AG10803 (cell line): Measurements from ENCODE around the gene PLSCR4.
"Not testable (repeated sequence)": the region's sequence is repeated elsewhere in the genome, so short reads cannot be mapped to it uniquely, and the experiment has no call there.

ENCODE experiments used
- DNase-seq: peaks from one replicate; pipeline ENCODE4 v3.0.0; 2010; ENCODE audit warnings: low read depth
- H3K4me3 ChIP-seq: 2 replicates; pipeline ENCODE4 v1.5.1; 2011; ENCODE audit warnings: mild to moderate bottlenecking, low read length, control low read depth
- CTCF ChIP-seq: conservative IDR thresholded peaks from 2 replicates; pipeline ENCODE4 v1.5.1; 2011; ENCODE audit warnings: mild to moderate bottlenecking, low read length, control low read depth, inconsistent platforms

PLSCR4 gene

DNA sequence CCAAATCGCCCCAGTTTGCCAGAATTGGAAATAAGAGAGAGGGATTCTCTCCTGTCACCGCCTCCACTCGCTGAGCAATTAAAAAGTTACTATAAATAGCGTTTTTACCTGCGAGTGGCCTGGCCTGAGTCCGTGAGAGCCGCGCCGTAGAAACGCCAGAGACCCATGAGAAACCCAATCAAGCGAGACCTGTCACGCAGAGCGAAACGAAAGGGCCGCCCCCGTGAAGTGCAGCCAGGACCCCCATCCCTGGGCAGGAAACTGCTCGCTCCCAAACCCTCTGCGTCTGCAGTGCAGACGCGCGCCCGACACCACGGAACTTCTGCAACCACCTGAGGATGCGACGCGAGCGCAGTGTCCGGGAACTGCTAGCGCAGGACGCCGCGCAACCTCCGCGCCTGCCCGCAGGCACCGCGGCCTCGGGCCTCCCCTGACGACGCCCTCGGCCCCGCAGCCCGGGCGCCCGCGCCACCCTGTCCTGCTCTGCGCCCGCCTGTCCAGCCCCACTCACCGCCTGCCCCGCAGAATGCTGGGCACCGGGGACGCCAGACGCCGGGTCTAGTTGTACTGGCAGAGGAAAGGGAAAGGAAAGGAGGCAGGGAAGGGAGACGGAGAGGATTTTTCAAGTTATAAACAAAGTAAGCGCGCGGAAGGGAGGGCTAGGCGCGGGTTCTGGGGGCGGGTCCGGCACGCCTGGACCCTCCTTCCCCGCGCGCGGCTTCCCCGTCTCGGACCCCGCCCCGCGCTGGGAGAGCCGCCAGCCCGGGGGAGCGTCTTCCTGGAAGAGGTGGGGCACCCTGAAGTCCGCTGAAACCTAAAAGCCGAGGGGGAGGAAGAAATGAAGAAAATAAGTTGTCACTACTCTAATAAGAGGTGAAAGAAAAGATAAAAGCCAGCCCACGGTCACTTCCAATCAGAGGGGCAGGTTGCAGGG is at the start of gene PLSCR4:
Gene PLSCR4 (minus strand): TSS at position 657 of the 934 bp plus-strand sequence. CDS start 29,034 bp downstream, outside the sequence.
- TF ChIP-seq CTCF: no peak
- peak within 1 kb of the TSS; percentile 78 for H3K4me3 ChIP-seq
- peak; percentile 80 for DNase-seq

DNA sequence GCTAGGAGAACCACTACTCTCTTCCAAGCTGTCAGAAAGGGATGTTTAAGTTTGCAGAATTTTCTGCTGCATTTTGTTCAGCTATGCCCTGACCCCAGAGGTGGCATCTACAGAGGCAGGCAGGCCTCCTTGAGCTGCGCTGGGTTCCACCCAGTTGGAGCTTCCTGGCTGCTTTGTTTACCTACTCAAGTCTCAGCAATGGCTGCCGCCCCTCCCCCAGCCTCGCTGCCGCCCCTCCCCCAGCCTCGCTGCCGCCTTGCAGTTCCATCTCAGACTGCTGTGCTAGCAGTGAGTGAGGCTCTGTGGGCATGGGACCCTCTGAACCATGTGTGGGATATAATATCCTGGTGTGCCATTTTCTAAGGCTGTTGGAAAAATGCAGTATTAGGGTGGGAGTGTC is 42.5 kb upstream of the PLSCR4 start:
- not testable (repeated sequence) for DNase-seq, H3K4me3 ChIP-seq

DNA sequence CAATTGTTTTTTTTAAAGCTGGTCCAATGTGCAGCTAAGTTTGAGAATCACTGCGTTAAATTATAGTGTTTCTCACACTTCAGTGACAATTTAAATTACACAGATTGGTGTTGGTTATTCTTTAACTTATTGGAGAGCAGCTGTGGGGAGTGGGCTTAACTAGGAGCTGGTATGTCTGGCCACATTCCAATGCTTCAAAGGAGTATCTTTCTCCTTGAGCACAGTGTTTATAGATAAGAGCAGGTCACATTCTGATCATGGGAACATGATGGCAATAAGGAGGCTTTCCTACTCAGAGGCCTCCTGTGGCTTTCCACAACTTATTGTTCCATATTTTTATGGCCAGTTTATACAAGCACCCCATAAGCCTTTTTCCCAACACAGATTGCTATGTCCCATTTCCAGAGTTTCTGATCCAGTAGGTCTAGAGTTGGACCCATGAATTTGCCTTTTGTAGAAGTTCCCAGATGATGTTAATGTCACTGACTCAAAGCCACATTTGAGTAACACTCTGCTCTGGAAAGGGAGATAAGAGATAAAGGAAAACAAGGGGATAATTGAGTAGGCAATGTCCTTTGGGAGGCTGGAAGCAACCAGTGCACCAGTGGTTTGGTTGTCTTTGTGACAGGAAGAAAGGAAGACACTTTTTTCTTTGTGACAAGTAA is 33.0 kb upstream of the PLSCR4 start:
- DNase-seq: no peak
- no peak overlapping the region for H3K4me3 ChIP-seq
- TF ChIP-seq CTCF: no peak

GRCh38 chr3:146280864-146281263 is 30.0 kb upstream of the PLSCR4 start:
- DNase-seq: peak; percentile 92
- TF ChIP-seq CTCF: no peak
- no peak overlapping the region for H3K4me3 ChIP-seq

GRCh38 chr3:146279951-146280350 is 29.0 kb upstream of the PLSCR4 start:
- no peak for DNase-seq
- H3K4me3 ChIP-seq: no peak overlapping the region
- TF ChIP-seq CTCF: no peak

DNA sequence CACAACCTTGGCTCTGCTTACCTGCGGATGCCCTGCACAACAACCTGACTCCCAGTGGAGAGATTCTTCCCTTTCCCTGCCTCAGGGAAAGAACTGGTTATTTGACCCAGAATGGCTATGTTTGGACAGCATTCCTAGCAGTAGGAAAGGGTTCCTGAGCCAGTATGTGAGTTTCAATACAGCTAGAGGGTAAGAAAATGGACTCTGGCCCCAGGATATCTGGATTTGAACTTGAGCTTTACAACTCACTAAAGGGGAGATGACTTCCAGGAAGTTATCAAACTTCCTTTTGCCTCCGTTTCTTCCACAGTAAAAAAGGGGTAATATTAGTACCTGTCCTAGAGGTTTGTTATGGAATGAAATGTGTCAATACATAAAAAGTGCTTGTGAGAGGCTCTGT is 28.1 kb upstream of the PLSCR4 start:
- H3K4me3 ChIP-seq: no peak overlapping the region
- TF ChIP-seq CTCF: no peak

GRCh38 chr3:146277953-146278631 is 27.2 kb upstream of the PLSCR4 start:
- peak; percentile 98 for DNase-seq
- H3K4me3 ChIP-seq: no peak overlapping the region
- no peak for TF ChIP-seq CTCF

More for the DNA sequence above, 28.1 kb upstream of the PLSCR4 start:
- no peak for DNase-seq
